ENCODE data around the gene IGSF22.

IGSF22 gene

GRCh38 chr11:18726040-18726439, at the start of gene IGSF22:
Gene IGSF22, minus strand, starts transcription at chr11:18726188. Its CDS starts 1,952 bp downstream, at chr11:18724236.
- Histone ChIP-seq H3K27ac (ENCODE audit: low read depth, low read length) (no peak within 1 kb of the TSS), H3K9me3 (ENCODE audit: control insufficient read depth in 5 of 5, low read length in 5 of 5) (no peaks in the 10 kb centered on the region), H3K27me3 (ENCODE audit: control insufficient read depth in 5 of 5, insufficient read depth in 4 of 5, low read length in 5 of 5) (peaks cover 0 to 2% (median 0%) of the 10 kb centered on the region in 5 donors), H3K9ac (ENCODE audit: low read length in 5 of 5) (no peak within 1 kb of the TSS), H3K36me3 (ENCODE audit: control insufficient read depth in 5 of 5, insufficient read depth in 5 of 5, low read length in 5 of 5) (no peaks in the 10 kb centered on the region), H3K4me1 (ENCODE audit: control insufficient read depth in 5 of 5, insufficient read depth in 5 of 5, low read length in 5 of 5) (peaks cover 2 to 18% (median 16%) of the 10 kb centered on the region in 5 donors), H3K4me3 (ENCODE audit: low read depth in 1 of 5, low read length in 5 of 5) (no peak within 1 kb of the TSS)

GRCh38 chr11:18774801-18775200, 48.8 kb upstream of the IGSF22 start:
- Histone ChIP-seq H3K9me3 (ENCODE audit: control insufficient read depth in 5 of 5, low read length in 5 of 5) (no peaks in the 10 kb centered on the region), H3K27ac (ENCODE audit: low read depth, low read length) (no peak overlapping the region), H3K36me3 (ENCODE audit: control insufficient read depth in 5 of 5, insufficient read depth in 5 of 5, low read length in 5 of 5) (no peaks in the 10 kb centered on the region), H3K4me3 (ENCODE audit: low read depth in 1 of 5, low read length in 5 of 5) (no peak overlapping the region), H3K4me1 (ENCODE audit: control insufficient read depth in 5 of 5, insufficient read depth in 5 of 5, low read length in 5 of 5) (peaks cover 0 to 2% (median 0%) of the 10 kb centered on the region in 5 donors), H3K9ac (ENCODE audit: low read length in 5 of 5) (no peak overlapping the region), H3K27me3 (ENCODE audit: control insufficient read depth in 5 of 5, insufficient read depth in 4 of 5, low read length in 5 of 5) (peaks cover 0 to 11% (median 7%) of the 10 kb centered on the region in 5 donors)

- H3K4me3 ChIP-seq (ENCODE audit: low read depth in 1 of 5, low read length in 5 of 5): no peak overlapping the region
- H3K36me3 ChIP-seq (ENCODE audit: control insufficient read depth in 5 of 5, insufficient read depth in 5 of 5, low read length in 5 of 5): no peaks in the 10 kb centered on the region
- H3K9me3 ChIP-seq (ENCODE audit: control insufficient read depth in 5 of 5, low read length in 5 of 5): no peaks in the 10 kb centered on the region
- no peak overlapping the region for H3K9ac ChIP-seq (ENCODE audit: low read length in 5 of 5)
- H3K27me3 ChIP-seq (ENCODE audit: control insufficient read depth in 5 of 5, insufficient read depth in 4 of 5, low read length in 5 of 5): peaks cover 0 to 11% (median 7%) of the 10 kb centered on the region in 5 donors
- no peaks in the 10 kb centered on the region for H3K4me1 ChIP-seq (ENCODE audit: control insufficient read depth in 5 of 5, insufficient read depth in 5 of 5, low read length in 5 of 5)
- no peak overlapping the region for H3K27ac ChIP-seq (ENCODE audit: low read depth, low read length)
These were observed 47.7 kb upstream of the IGSF22 start for GRCh38 chr11:18773681-18774080.

- H3K4me3 ChIP-seq (ENCODE audit: low read depth in 1 of 5, low read length in 5 of 5): no peak overlapping the region
- H3K4me1 ChIP-seq (ENCODE audit: control insufficient read depth in 5 of 5, insufficient read depth in 5 of 5, low read length in 5 of 5): no peaks in the 10 kb centered on the region
- H3K9ac ChIP-seq (ENCODE audit: low read length in 5 of 5): no peak overlapping the region
- no peak overlapping the region for H3K27ac ChIP-seq (ENCODE audit: low read depth, low read length)
- no peaks in the 10 kb centered on the region for H3K36me3 ChIP-seq (ENCODE audit: control insufficient read depth in 5 of 5, insufficient read depth in 5 of 5, low read length in 5 of 5)
- peaks cover 0 to 11% (median 7%) of the 10 kb centered on the region in 5 donors for H3K27me3 ChIP-seq (ENCODE audit: control insufficient read depth in 5 of 5, insufficient read depth in 4 of 5, low read length in 5 of 5)
- no peaks in the 10 kb centered on the region for H3K9me3 ChIP-seq (ENCODE audit: control insufficient read depth in 5 of 5, low read length in 5 of 5)
These were observed 47.1 kb upstream of the IGSF22 start for GRCh38 chr11:18773104-18773503.

GRCh38 chr11:18772211-18772610, 46.2 kb upstream of the IGSF22 start:
- Histone ChIP-seq H3K4me1 (ENCODE audit: control insufficient read depth in 5 of 5, insufficient read depth in 5 of 5, low read length in 5 of 5) (peaks cover 0 to under 1% (median 0%) of the 10 kb centered on the region in 5 donors), H3K9ac (ENCODE audit: low read length in 5 of 5) (no peak overlapping the region), H3K9me3 (ENCODE audit: control insufficient read depth in 5 of 5, low read length in 5 of 5) (no peaks in the 10 kb centered on the region), H3K27ac (ENCODE audit: low read depth, low read length) (no peak overlapping the region), H3K27me3 (ENCODE audit: control insufficient read depth in 5 of 5, insufficient read depth in 4 of 5, low read length in 5 of 5) (peaks cover 0 to 11% (median 7%) of the 10 kb centered on the region in 5 donors), H3K4me3 (ENCODE audit: low read depth in 1 of 5, low read length in 5 of 5) (no peak overlapping the region), H3K36me3 (ENCODE audit: control insufficient read depth in 5 of 5, insufficient read depth in 5 of 5, low read length in 5 of 5) (no peaks in the 10 kb centered on the region)

GRCh38 chr11:18771266-18772035, 45.5 kb upstream of the IGSF22 start:
- Histone ChIP-seq H3K9me3 (ENCODE audit: control insufficient read depth in 5 of 5, low read length in 5 of 5) (no peaks in the 10 kb centered on the region), H3K27ac (ENCODE audit: low read depth, low read length) (no peak overlapping the region), H3K4me3 (ENCODE audit: low read depth in 1 of 5, low read length in 5 of 5) (no peak overlapping the region), H3K36me3 (ENCODE audit: control insufficient read depth in 5 of 5, insufficient read depth in 5 of 5, low read length in 5 of 5) (no peaks in the 10 kb centered on the region), H3K9ac (ENCODE audit: low read length in 5 of 5) (no peak overlapping the region), H3K4me1 (ENCODE audit: control insufficient read depth in 5 of 5, insufficient read depth in 5 of 5, low read length in 5 of 5) (peaks cover 0 to 4% (median 0%) of the 10 kb centered on the region in 5 donors), H3K27me3 (ENCODE audit: control insufficient read depth in 5 of 5, insufficient read depth in 4 of 5, low read length in 5 of 5) (peaks cover 0 to 11% (median 7%) of the 10 kb centered on the region in 5 donors)

- Histone ChIP-seq H3K27ac (ENCODE audit: low read depth, low read length) (no peak overlapping the region), H3K9ac (ENCODE audit: low read length in 5 of 5) (no peak overlapping the region), H3K9me3 (ENCODE audit: control insufficient read depth in 5 of 5, low read length in 5 of 5) (no peaks in the 10 kb centered on the region), H3K27me3 (ENCODE audit: control insufficient read depth in 5 of 5, insufficient read depth in 4 of 5, low read length in 5 of 5) (peaks cover 0 to 11% (median 7%) of the 10 kb centered on the region in 5 donors), H3K4me3 (ENCODE audit: low read depth in 1 of 5, low read length in 5 of 5) (no peak overlapping the region), H3K4me1 (ENCODE audit: control insufficient read depth in 5 of 5, insufficient read depth in 5 of 5, low read length in 5 of 5) (peaks cover 0 to 4% (median 0%) of the 10 kb centered on the region in 5 donors), H3K36me3 (ENCODE audit: control insufficient read depth in 5 of 5, insufficient read depth in 5 of 5, low read length in 5 of 5) (no peaks in the 10 kb centered on the region)
These were observed 44.6 kb upstream of the IGSF22 start for GRCh38 chr11:18770479-18771125.

- no peak overlapping the region for H3K9ac ChIP-seq (ENCODE audit: low read length in 5 of 5)
- H3K36me3 ChIP-seq (ENCODE audit: control insufficient read depth in 5 of 5, insufficient read depth in 5 of 5, low read length in 5 of 5): no peaks in the 10 kb centered on the region
- H3K27ac ChIP-seq (ENCODE audit: low read depth, low read length): no peak overlapping the region
- peaks cover 0 to 4% (median 0%) of the 10 kb centered on the region in 5 donors for H3K4me1 ChIP-seq (ENCODE audit: control insufficient read depth in 5 of 5, insufficient read depth in 5 of 5, low read length in 5 of 5)
- no peak overlapping the region for H3K4me3 ChIP-seq (ENCODE audit: low read depth in 1 of 5, low read length in 5 of 5)
- peaks cover 0 to 14% (median 7%) of the 10 kb centered on the region in 5 donors for H3K27me3 ChIP-seq (ENCODE audit: control insufficient read depth in 5 of 5, insufficient read depth in 4 of 5, low read length in 5 of 5)
- H3K9me3 ChIP-seq (ENCODE audit: control insufficient read depth in 5 of 5, low read length in 5 of 5): no peaks in the 10 kb centered on the region
These were observed 43.9 kb upstream of the IGSF22 start for GRCh38 chr11:18769802-18770456.

- H3K9me3 ChIP-seq (ENCODE audit: control insufficient read depth in 5 of 5, low read length in 5 of 5): no peaks in the 10 kb centered on the region
- no peak overlapping the region for H3K27ac ChIP-seq (ENCODE audit: low read depth, low read length)
- no peak overlapping the region for H3K9ac ChIP-seq (ENCODE audit: low read length in 5 of 5)
- peaks cover 0 to 4% (median 0%) of the 10 kb centered on the region in 5 donors for H3K4me1 ChIP-seq (ENCODE audit: control insufficient read depth in 5 of 5, insufficient read depth in 5 of 5, low read length in 5 of 5)
- H3K36me3 ChIP-seq (ENCODE audit: control insufficient read depth in 5 of 5, insufficient read depth in 5 of 5, low read length in 5 of 5): no peaks in the 10 kb centered on the region
- H3K27me3 ChIP-seq (ENCODE audit: control insufficient read depth in 5 of 5, insufficient read depth in 4 of 5, low read length in 5 of 5): peaks cover 0 to 14% (median 7%) of the 10 kb centered on the region in 5 donors
- H3K4me3 ChIP-seq (ENCODE audit: low read depth in 1 of 5, low read length in 5 of 5): no peak overlapping the region
These were observed 43.0 kb upstream of the IGSF22 start for GRCh38 chr11:18768978-18769377.

GRCh38 chr11:18768472-18768901, 42.5 kb upstream of the IGSF22 start:
- Histone ChIP-seq H3K9ac (ENCODE audit: low read length in 5 of 5) (no peak overlapping the region), H3K27me3 (ENCODE audit: control insufficient read depth in 5 of 5, insufficient read depth in 4 of 5, low read length in 5 of 5) (peaks cover 0 to 11% (median 7%) of the 10 kb centered on the region in 5 donors), H3K27ac (ENCODE audit: low read depth, low read length) (no peak overlapping the region), H3K4me1 (ENCODE audit: control insufficient read depth in 5 of 5, insufficient read depth in 5 of 5, low read length in 5 of 5) (peaks cover 0 to 4% (median 0%) of the 10 kb centered on the region in 5 donors), H3K36me3 (ENCODE audit: control insufficient read depth in 5 of 5, insufficient read depth in 5 of 5, low read length in 5 of 5) (no peaks in the 10 kb centered on the region), H3K9me3 (ENCODE audit: control insufficient read depth in 5 of 5, low read length in 5 of 5) (no peaks in the 10 kb centered on the region), H3K4me3 (ENCODE audit: low read depth in 1 of 5, low read length in 5 of 5) (no peak overlapping the region)
